ENCODE measurements around the gene NRAP. TPM values are rescaled to one million over a fixed set of nuclear protein-coding genes. Genes with fewer than 3 reads are reported as not detected.

Gene NRAP
- total and polyA plus RNA-seq, 2 of the 4 experiments (the other 2 are of a cell fraction), result not detected

DNA sequence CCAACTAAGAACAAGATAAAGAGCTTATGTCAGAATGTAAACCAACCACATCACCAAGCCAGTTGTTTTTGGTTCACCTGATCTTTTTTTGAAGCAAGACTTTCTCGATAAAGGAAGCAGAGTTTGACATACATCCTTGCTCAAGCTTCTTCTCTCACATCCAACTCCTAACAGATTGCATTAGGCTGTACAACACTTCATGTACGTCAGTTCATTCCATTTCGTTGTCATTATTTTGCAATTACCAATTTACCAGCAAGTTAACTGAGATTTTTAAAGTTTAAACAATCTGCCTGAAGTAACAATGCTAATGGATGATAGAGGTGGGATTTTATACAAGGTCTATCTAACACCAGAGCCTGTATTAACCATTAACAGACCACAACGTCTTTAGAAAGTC is 41.0 kb downstream of the NRAP start:
- DNase-seq (no peak), ATAC-seq (ENCODE audit: low read depth) (no peak)
- H3K27me3 ChIP-seq (ENCODE audit: control insufficient read depth, insufficient read depth, low read length), result peaks cover 10% of the 10 kb centered on the region
- no peak overlapping the region for H2BK5ac ChIP-seq (ENCODE audit: low read depth, low read length, poor library complexity, severe bottlenecking)
- CTCF ChIA-PET, result no interaction called here
- no peak overlapping the region for H3K14ac ChIP-seq (replicated peaks; ENCODE audit: low read depth, low read length)
- H4K20me1 ChIP-seq (ENCODE audit: insufficient read depth, low read length), result no peaks in the 10 kb centered on the region
- no peak overlapping the region for H3K23ac ChIP-seq (ENCODE audit: low read depth, low read length)
- H4K5ac ChIP-seq (ENCODE audit: low read depth, low read length), result no peak overlapping the region
- H2AK9ac ChIP-seq (replicated peaks; ENCODE audit: low read depth, low read length, poor library complexity), result no peak overlapping the region
- H3K9ac ChIP-seq (ENCODE audit: low read depth, low read length), result no peak overlapping the region
- no peak overlapping the region for H3K18ac ChIP-seq (ENCODE audit: low read depth, low read length)
- H3K36me3 ChIP-seq (ENCODE audit: control insufficient read depth, insufficient read depth, low read length), result no peaks in the 10 kb centered on the region
- TF ChIP-seq, protein P1, sequence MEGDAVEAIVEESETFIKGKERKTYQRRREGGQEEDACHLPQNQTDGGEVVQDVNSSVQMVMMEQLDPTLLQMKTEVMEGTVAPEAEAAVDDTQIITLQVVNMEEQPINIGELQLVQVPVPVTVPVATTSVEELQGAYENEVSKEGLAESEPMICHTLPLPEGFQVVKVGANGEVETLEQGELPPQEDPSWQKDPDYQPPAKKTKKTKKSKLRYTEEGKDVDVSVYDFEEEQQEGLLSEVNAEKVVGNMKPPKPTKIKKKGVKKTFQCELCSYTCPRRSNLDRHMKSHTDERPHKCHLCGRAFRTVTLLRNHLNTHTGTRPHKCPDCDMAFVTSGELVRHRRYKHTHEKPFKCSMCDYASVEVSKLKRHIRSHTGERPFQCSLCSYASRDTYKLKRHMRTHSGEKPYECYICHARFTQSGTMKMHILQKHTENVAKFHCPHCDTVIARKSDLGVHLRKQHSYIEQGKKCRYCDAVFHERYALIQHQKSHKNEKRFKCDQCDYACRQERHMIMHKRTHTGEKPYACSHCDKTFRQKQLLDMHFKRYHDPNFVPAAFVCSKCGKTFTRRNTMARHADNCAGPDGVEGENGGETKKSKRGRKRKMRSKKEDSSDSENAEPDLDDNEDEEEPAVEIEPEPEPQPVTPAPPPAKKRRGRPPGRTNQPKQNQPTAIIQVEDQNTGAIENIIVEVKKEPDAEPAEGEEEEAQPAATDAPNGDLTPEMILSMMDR (conservative IDR thresholded peaks at IDR 0.05; ENCODE audit: low read depth, low read length), result no peak
- TF ChIP-seq, protein P2, sequence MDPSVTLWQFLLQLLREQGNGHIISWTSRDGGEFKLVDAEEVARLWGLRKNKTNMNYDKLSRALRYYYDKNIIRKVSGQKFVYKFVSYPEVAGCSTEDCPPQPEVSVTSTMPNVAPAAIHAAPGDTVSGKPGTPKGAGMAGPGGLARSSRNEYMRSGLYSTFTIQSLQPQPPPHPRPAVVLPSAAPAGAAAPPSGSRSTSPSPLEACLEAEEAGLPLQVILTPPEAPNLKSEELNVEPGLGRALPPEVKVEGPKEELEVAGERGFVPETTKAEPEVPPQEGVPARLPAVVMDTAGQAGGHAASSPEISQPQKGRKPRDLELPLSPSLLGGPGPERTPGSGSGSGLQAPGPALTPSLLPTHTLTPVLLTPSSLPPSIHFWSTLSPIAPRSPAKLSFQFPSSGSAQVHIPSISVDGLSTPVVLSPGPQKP (IDR thresholded peaks at IDR 0.05; ENCODE audit: borderline replicate concordance, low read depth, low read length), result no peak
- intact Hi-C loops (cut with micrococcal nuclease) (no loop called here), dilution Hi-C loops (cut with HindIII; ENCODE audit: low sequenced_read_pairs, unreplicated experiment) (no loop called here), in situ Hi-C loops (cut with MboI; ENCODE audit: low sequenced_read_pairs) (no loop called here)
- no peak overlapping the region for H3K56ac ChIP-seq (ENCODE audit: extremely low read depth, insufficient read depth, low read length)
- H3K4me1 ChIP-seq (ENCODE audit: control insufficient read depth, insufficient read depth, low read length), result no peaks in the 10 kb centered on the region
- no peak overlapping the region for H3K27ac ChIP-seq (ENCODE audit: insufficient read depth, low read length)
- no peaks in the 10 kb centered on the region; the same call in 1 of the 2 replicates for H3K9me1 ChIP-seq (ENCODE audit: insufficient read depth, low read length)
- no peak overlapping the region for H2BK20ac ChIP-seq (ENCODE audit: low read depth, low read length)
- no peak overlapping the region for H3K4ac ChIP-seq (ENCODE audit: low read depth, low read length)
- H3K4me3 ChIP-seq (ENCODE audit: insufficient read depth, low read depth, low read length), result no peak overlapping the region
- no CpG with 5 or more reads among the region's 4 CpGs for WGBS, 2 experiments (ENCODE audit: extremely low coverage in 2 of 2, insufficient read length in 1 of 2)
- H2BK120ac ChIP-seq (ENCODE audit: low read depth, low read length), result no peak overlapping the region
- POLR2A ChIA-PET (ENCODE audit: unreplicated experiment), result no interaction called here
- H3K9me3 ChIP-seq (ENCODE audit: control insufficient read depth, insufficient read depth, low read length), result no peaks in the 10 kb centered on the region
- no peak overlapping the region for H4K91ac ChIP-seq (ENCODE audit: insufficient read depth, low read depth, low read length)
- no peak overlapping the region for H3K4me2 ChIP-seq (ENCODE audit: low read depth, low read length)
- H3K79me1 ChIP-seq (ENCODE audit: low read depth in 1 of 2, low read length in 2 of 2), result no peaks in the 10 kb centered on the region
- H4K8ac ChIP-seq (ENCODE audit: low read depth in 2 of 2, low read length in 2 of 2), result no peak overlapping the region
- no peak overlapping the region for H2AK5ac ChIP-seq (ENCODE audit: low read depth, low read length)
- H2AFZ ChIP-seq (replicated peaks; ENCODE audit: low read length, poor library complexity), result no peak overlapping the region
- H2BK15ac ChIP-seq (ENCODE audit: low read depth, low read length), result no peak overlapping the region
- no TSS peak for BruUV-seq (replicated peaks)
